Vagina (tissue), 2 donors: ENCODE results near the gene PPP2R5C. TPM values are rescaled to one million over a fixed set of nuclear protein-coding genes. Genes with fewer than 3 reads are reported as not detected.
A peak's percentile ranks its signal among the peaks of the same experiment; 100 is the strongest.

Experiments used
- DNase-seq, 2 donors: peaks; one replicate each; pipeline ENCODE4 v3.0.0-alpha.2; 2017; ENCODE audit errors: extremely low spot score in 2 of 2
- H3K27ac ChIP-seq: fragments of 200-600 bp; sonication (generic); one replicate; pipeline ENCODE4 v1.5.1; 2019
- H3K27me3 ChIP-seq: fragments of 200-600 bp; sonication (generic); one replicate; pipeline ENCODE4 v1.5.1; 2019
- H3K36me3 ChIP-seq, 2 donors: fragments of 200-600 bp; sonication (generic); one replicate each; pipeline ENCODE4 v1.5.1; 2017 to 2019
- H3K4me1 ChIP-seq: fragments of 200-600 bp; sonication (generic); one replicate; pipeline ENCODE4 v1.5.1; 2019
- H3K4me3 ChIP-seq, 2 donors: fragments of 200-600 bp; sonication (generic); 1 replicate in 1 of 2; 2 replicates in 1 of 2; pipeline ENCODE4 v1.5.1; 2016 to 2019
- H3K9me3 ChIP-seq: fragments of 200-600 bp; sonication (generic); one replicate; pipeline ENCODE4 v1.5.1; 2019
- CTCF ChIP-seq, 3 experiments: fragments of 450-650 bp in 2 of 3; fragments of 200-600 bp in 1 of 3; sonication (generic) in 1 of 3; IDR thresholded peaks; one replicate each; pipeline ENCODE4 v1.5.1; 2017 to 2019; ENCODE audit warnings: antibody characterized with exemption in 3 of 3, mild to moderate bottlenecking in 2 of 3, moderate library complexity in 2 of 3
- POLR2A ChIP-seq, 2 donors: fragments of 450-650 bp; IDR thresholded peaks; one replicate each; pipeline ENCODE4 v1.6.1; 2017; ENCODE audit warnings: antibody characterized with exemption in 2 of 2, mild to moderate bottlenecking in 2 of 2, moderate library complexity in 2 of 2
- POLR2AphosphoS5 ChIP-seq, 2 donors: sonication (generic); formaldehyde crosslinking; IDR thresholded peaks; one replicate each; pipeline ENCODE4 v1.9.0; 2017; ENCODE audit warnings: antibody characterized with exemption in 2 of 2, mild to moderate bottlenecking in 2 of 2, low read depth in 1 of 2; ENCODE audit not compliant: insufficient read depth in 1 of 2
- intact Hi-C: fragments of 100-400 bp; cut with DNase I; formaldehyde crosslinking; loops from one replicate; pipeline ENCODE4 v1.15.1; 2023
- total RNA-seq: library from RNA; depleted of rRNA; stranded (reverse); fragments of >200 nt; gene quantifications from one replicate; pipeline ENCODE4 v1.2.3, GENCODE V29; 2016

Gene PPP2R5C
- total RNA-seq, 1 donor from 2014 or later = 88.1 TPM

GRCh38 chr14:101730626-101731186 lies 30.8 kb upstream of the PPP2R5C start:
- H3K4me3 ChIP-seq = no peak overlapping the region
- TF ChIP-seq POLR2AphosphoS5 (IDR thresholded peaks at IDR 0.05; ENCODE audit: insufficient read depth in 1 of 2, low read depth in 1 of 2) (no peak), POLR2A (IDR thresholded peaks at IDR 0.05) (no peak), CTCF (IDR thresholded peaks at IDR 0.05) (no peak)
- peak overlapping the region; percentile 15 for H3K27ac ChIP-seq
- no peaks in the 10 kb centered on the region for H3K27me3 ChIP-seq
- no peaks in the 10 kb centered on the region for H3K36me3 ChIP-seq
- no peaks in the 10 kb centered on the region for H3K9me3 ChIP-seq
- peak in 1 of 2 donors; percentile 79 for DNase-seq
- intact Hi-C loops = no loop called here
- peaks cover 16% of the 10 kb centered on the region for H3K4me1 ChIP-seq

- intact Hi-C loops = no loop called here
- peak overlapping the region in 1 of 2 donors; percentile 1 for H3K4me3 ChIP-seq
- peak; percentile 87 to 96 for DNase-seq
- peak overlapping the region; percentile 15 for H3K27ac ChIP-seq
- H3K27me3 ChIP-seq = no peaks in the 10 kb centered on the region
- no peaks in the 10 kb centered on the region for H3K9me3 ChIP-seq
- peaks cover 16% of the 10 kb centered on the region for H3K4me1 ChIP-seq
- no peaks in the 10 kb centered on the region for H3K36me3 ChIP-seq
- TF ChIP-seq POLR2AphosphoS5 (IDR thresholded peaks at IDR 0.05; ENCODE audit: insufficient read depth in 1 of 2, low read depth in 1 of 2) (peak; percentile 75 to 85), CTCF (IDR thresholded peaks at IDR 0.05) (no peak)
These were observed 30.1 kb upstream of the PPP2R5C start for GRCh38 chr14:101731187-101732080.

GRCh38 chr14:101732118-101732517 lies 29.4 kb upstream of the PPP2R5C start:
- TF ChIP-seq POLR2A (IDR thresholded peaks at IDR 0.05) = no peak
- intact Hi-C loops = no loop called here
- Histone ChIP-seq H3K9me3 (no peaks in the 10 kb centered on the region), H3K27me3 (no peaks in the 10 kb centered on the region), H3K4me1 (peaks cover 16% of the 10 kb centered on the region), H3K4me3 (peak overlapping the region in 1 of 2 donors; percentile 1), H3K36me3 (no peaks in the 10 kb centered on the region), H3K27ac (no peak overlapping the region)
- no peak for DNase-seq

- peaks cover 16% of the 10 kb centered on the region for H3K4me1 ChIP-seq
- H3K4me3 ChIP-seq = no peak overlapping the region
- intact Hi-C loops = no loop called here
- peak; percentile 71 to 91 for DNase-seq
- TF ChIP-seq POLR2AphosphoS5 (IDR thresholded peaks at IDR 0.05; ENCODE audit: insufficient read depth in 1 of 2, low read depth in 1 of 2) (no peak), CTCF (IDR thresholded peaks at IDR 0.05) (no peak), POLR2A (IDR thresholded peaks at IDR 0.05) (no peak)
- no peaks in the 10 kb centered on the region for H3K9me3 ChIP-seq
- H3K36me3 ChIP-seq = no peaks in the 10 kb centered on the region
- H3K27ac ChIP-seq = no peak overlapping the region
- H3K27me3 ChIP-seq = no peaks in the 10 kb centered on the region
These were observed 28.3 kb upstream of the PPP2R5C start for GRCh38 chr14:101733211-101733610.

GRCh38 chr14:101734246-101734847 lies 27.2 kb upstream of the PPP2R5C start:
- H3K4me3 ChIP-seq = no peak overlapping the region
- no peak overlapping the region for H3K27ac ChIP-seq
- H3K27me3 ChIP-seq = no peaks in the 10 kb centered on the region
- peaks cover 16% of the 10 kb centered on the region for H3K4me1 ChIP-seq
- no peaks in the 10 kb centered on the region for H3K36me3 ChIP-seq
- peak; percentile 42 to 72 for DNase-seq
- H3K9me3 ChIP-seq = no peaks in the 10 kb centered on the region
- TF ChIP-seq CTCF (IDR thresholded peaks at IDR 0.05) (no peak), POLR2AphosphoS5 (IDR thresholded peaks at IDR 0.05; ENCODE audit: insufficient read depth in 1 of 2, low read depth in 1 of 2) (no peak), POLR2A (IDR thresholded peaks at IDR 0.05) (no peak)
- intact Hi-C loops = no loop called here
